B cell (primary cell): ENCODE measurements around the gene SLC24A4.

ENCODE experiments used
- EZH2 ChIP-seq: IDR thresholded peaks from 2 replicates; pipeline ENCODE4 v1.6.1; 2012; ENCODE audit warnings: borderline replicate concordance, low read depth, mild to moderate bottlenecking, moderate library complexity, low read length; ENCODE audit not compliant: insufficient read depth, poor library complexity, severe bottlenecking
- TF ChIP-seq, protein P1 (sequence below): fragments of 200-600 bp; IDR thresholded peaks from one replicate; pipeline ENCODE4 v1.8.0; 2022; ENCODE audit warnings: antibody characterized with exemption, mild to moderate bottlenecking

DNA sequence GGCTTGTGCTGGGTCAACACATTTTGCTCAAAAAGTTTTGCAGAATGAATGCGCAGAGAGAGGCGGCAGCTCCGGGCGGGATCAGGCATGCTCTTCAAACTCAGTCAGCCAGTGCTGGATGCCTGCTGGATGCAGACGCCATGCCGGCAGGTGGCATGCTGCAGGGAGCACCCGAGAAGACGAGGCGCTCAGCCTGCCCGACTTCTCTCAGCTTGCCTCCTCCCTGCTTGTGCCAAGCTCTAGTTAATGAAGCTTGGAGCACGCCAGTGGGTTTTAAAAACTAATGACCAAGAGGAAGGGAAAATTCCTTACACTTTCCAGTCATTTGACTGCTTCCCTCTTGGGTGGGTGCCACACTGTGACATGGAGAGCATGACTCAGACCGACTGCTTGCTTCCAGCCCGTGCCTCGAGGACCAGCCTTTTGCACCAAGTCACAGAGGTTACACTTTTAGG is 39.8 kb downstream of the SLC24A4 start:
- TF ChIP-seq, protein P1, sequence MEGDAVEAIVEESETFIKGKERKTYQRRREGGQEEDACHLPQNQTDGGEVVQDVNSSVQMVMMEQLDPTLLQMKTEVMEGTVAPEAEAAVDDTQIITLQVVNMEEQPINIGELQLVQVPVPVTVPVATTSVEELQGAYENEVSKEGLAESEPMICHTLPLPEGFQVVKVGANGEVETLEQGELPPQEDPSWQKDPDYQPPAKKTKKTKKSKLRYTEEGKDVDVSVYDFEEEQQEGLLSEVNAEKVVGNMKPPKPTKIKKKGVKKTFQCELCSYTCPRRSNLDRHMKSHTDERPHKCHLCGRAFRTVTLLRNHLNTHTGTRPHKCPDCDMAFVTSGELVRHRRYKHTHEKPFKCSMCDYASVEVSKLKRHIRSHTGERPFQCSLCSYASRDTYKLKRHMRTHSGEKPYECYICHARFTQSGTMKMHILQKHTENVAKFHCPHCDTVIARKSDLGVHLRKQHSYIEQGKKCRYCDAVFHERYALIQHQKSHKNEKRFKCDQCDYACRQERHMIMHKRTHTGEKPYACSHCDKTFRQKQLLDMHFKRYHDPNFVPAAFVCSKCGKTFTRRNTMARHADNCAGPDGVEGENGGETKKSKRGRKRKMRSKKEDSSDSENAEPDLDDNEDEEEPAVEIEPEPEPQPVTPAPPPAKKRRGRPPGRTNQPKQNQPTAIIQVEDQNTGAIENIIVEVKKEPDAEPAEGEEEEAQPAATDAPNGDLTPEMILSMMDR = no peak
- TF ChIP-seq EZH2 = no peak
